Cardiac muscle cell (in vitro differentiated cells and primary cell): ENCODE results near the gene HDAC4. TPM values are rescaled to one million over a fixed set of nuclear protein-coding genes. Genes with fewer than 3 reads are reported as not detected.
A peak's percentile ranks its signal among the peaks of the same experiment; 100 is the strongest.

Source experiments
- DNase-seq, 2 donors: peaks; one replicate each; pipeline versions ENCODE4 v3.0.0 to v3.0.0-alpha.2; 2010 to 2017; ENCODE audit warnings: low read depth in 1 of 2, low spot score in 1 of 2
- H3K27ac ChIP-seq: fragments of 200-600 bp; sonication (generic); 2 replicates; pipeline ENCODE4 v1.5.1; 2016
- H3K27me3 ChIP-seq: fragments of 200-600 bp; sonication (generic); 2 replicates; pipeline ENCODE4 v1.6.0; 2016; ENCODE audit warnings: control low read depth
- H3K36me3 ChIP-seq: fragments of 200-600 bp; sonication (generic); 2 replicates; pipeline ENCODE4 v1.5.1; 2016; ENCODE audit warnings: control low read depth
- H3K4me1 ChIP-seq: fragments of 200-600 bp; sonication (generic); 2 replicates; pipeline ENCODE4 v1.8.1; 2017; ENCODE audit warnings: low read depth, mild to moderate bottlenecking, mixed run types
- H3K4me3 ChIP-seq: fragments of 200-600 bp; sonication (generic); 2 replicates; pipeline ENCODE4 v1.5.1; 2016; ENCODE audit warnings: mild to moderate bottlenecking
- H3K9me3 ChIP-seq: fragments of 200-600 bp; sonication (generic); 2 replicates; pipeline ENCODE4 v1.5.1; 2017; ENCODE audit warnings: low read depth, mild to moderate bottlenecking, control low read depth
- CTCF ChIP-seq: IDR thresholded peaks from 2 replicates; pipeline ENCODE4 v1.5.1; 2012; ENCODE audit warnings: low read depth, mild to moderate bottlenecking, low read length
- polyA plus RNA-seq: library from polyadenylated mRNA; unstranded; fragments of >200 nt; fragmentation: Nextera tagmentation; extraction: Ambion mirVana; gene quantifications from 2 replicates; pipeline ENCODE4 v1.2.1, GENCODE V29; 2016
- total RNA-seq: library from RNA; depleted of rRNA; stranded (reverse); fragments of >200 nt; gene quantifications from 2 replicates; pipeline ENCODE4 v1.2.3, GENCODE V29; 2016

Gene HDAC4
- total and polyA plus RNA-seq, 2 experiments from 2014 or later: 7.0 to 41.6 TPM

- Histone ChIP-seq H3K4me3 (no peak overlapping the region), H3K27me3 (no peaks in the 10 kb centered on the region), H3K4me1 (peaks cover 3% of the 10 kb centered on the region), H3K27ac (no peak overlapping the region), H3K36me3 (peaks cover 2% of the 10 kb centered on the region), H3K9me3 (no peaks in the 10 kb centered on the region)
- no peak for DNase-seq
- TF ChIP-seq CTCF: no peak
Measured at GRCh38 chr2:239142806-239143205, 258.0 kb downstream of the HDAC4 start.

GRCh38 chr2:239142296-239142695 lies 258.5 kb downstream of the HDAC4 start:
- Histone ChIP-seq H3K4me3 (no peak overlapping the region), H3K36me3 (peaks cover 2% of the 10 kb centered on the region), H3K9me3 (no peaks in the 10 kb centered on the region), H3K4me1 (peaks cover 3% of the 10 kb centered on the region), H3K27me3 (no peaks in the 10 kb centered on the region), H3K27ac (no peak overlapping the region)
- no peak for DNase-seq
- TF ChIP-seq CTCF: no peak

- H3K4me1 ChIP-seq: peaks cover 3% of the 10 kb centered on the region
- no peak overlapping the region for H3K27ac ChIP-seq
- no peak for DNase-seq
- H3K27me3 ChIP-seq: no peaks in the 10 kb centered on the region
- no peaks in the 10 kb centered on the region for H3K9me3 ChIP-seq
- H3K4me3 ChIP-seq: no peak overlapping the region
- peaks cover 2% of the 10 kb centered on the region for H3K36me3 ChIP-seq
- no peak for TF ChIP-seq CTCF
Measured at GRCh38 chr2:239141021-239141760, 259.6 kb downstream of the HDAC4 start.

- Histone ChIP-seq H3K4me1 (peaks cover 3% of the 10 kb centered on the region), H3K27me3 (no peaks in the 10 kb centered on the region), H3K27ac (peak overlapping the region; percentile 23), H3K4me3 (no peak overlapping the region), H3K36me3 (peaks cover 2% of the 10 kb centered on the region), H3K9me3 (no peaks in the 10 kb centered on the region)
- DNase-seq: no peak
- TF ChIP-seq CTCF: no peak
Measured at GRCh38 chr2:239140346-239141020, 260.3 kb downstream of the HDAC4 start.

GRCh38 chr2:239139566-239139965 lies 261.3 kb downstream of the HDAC4 start:
- Histone ChIP-seq H3K9me3 (no peaks in the 10 kb centered on the region), H3K4me3 (no peak overlapping the region), H3K27ac (no peak overlapping the region), H3K36me3 (peaks cover 2% of the 10 kb centered on the region), H3K4me1 (peaks cover 3% of the 10 kb centered on the region), H3K27me3 (no peaks in the 10 kb centered on the region)
- TF ChIP-seq CTCF: no peak
- no peak for DNase-seq
